ENCODE data around the gene SOBP. TPM values are rescaled to one million over a fixed set of nuclear protein-coding genes. Genes with fewer than 3 reads are reported as not detected.

Gene SOBP
- 1 to 10 TPM; 1.0 to 1.2 TPM for total RNA-seq

- ChIA-PET POLR2A (interaction anchor here (1.7 to 1.9 kb wide), 2 partner anchors 30 to 167 kb away, joined by 4 to 6 read pairs; partner anchors contain the start of gene PDSS2), CTCF (interaction anchor here (0.6 to 4.8 kb wide), 11 partner anchors 9 to 185 kb away, joined by 3 to 19 read pairs (median 4); no protein-coding TSS in a partner anchor)
- peak within 1 kb of the TSS; percentile 64 for H3K27ac Mint-ChIP-seq
- peaks cover 55% of the 10 kb centered on the region for H3K27me3 Mint-ChIP-seq (ENCODE audit: low read depth)
- H3K4me1 Mint-ChIP-seq (ENCODE audit: low read depth) = peaks cover 28% of the 10 kb centered on the region
- H3K4me3 Mint-ChIP-seq = peak within 1 kb of the TSS; percentile 81
- H3K36me3 Mint-ChIP-seq (ENCODE audit: low read depth) = no peaks in the 10 kb centered on the region
- peak; percentile 62 for ATAC-seq
- no peaks in the 10 kb centered on the region for H3K9me3 Mint-ChIP-seq (ENCODE audit: insufficient read depth)
- DNase-seq = peak; percentile 50
These were observed at the start of gene SOBP for GRCh38 chr6:107489636-107490565. Gene SOBP (plus strand): TSS chr6:107490117. CDS start chr6:107490617, 500 bp downstream.

- POLR2A ChIA-PET = no interaction called here
- peaks cover 14% of the 10 kb centered on the region for H3K36me3 Mint-ChIP-seq (ENCODE audit: low read depth)
- H3K4me1 Mint-ChIP-seq (ENCODE audit: low read depth) = peaks cover 4% of the 10 kb centered on the region
- ATAC-seq (no peak), DNase-seq (no peak)
- no peak overlapping the region for H3K4me3 Mint-ChIP-seq
- no peaks in the 10 kb centered on the region for H3K27me3 Mint-ChIP-seq (ENCODE audit: low read depth)
- H3K9me3 Mint-ChIP-seq (ENCODE audit: insufficient read depth) = no peaks in the 10 kb centered on the region
- no peak overlapping the region for H3K27ac Mint-ChIP-seq
- CTCF ChIA-PET = no interaction called here
These were observed 49.0 kb upstream of the SOBP start for GRCh38 chr6:107440936-107441335.

- CTCF ChIA-PET = no interaction called here
- H3K4me3 Mint-ChIP-seq = no peak overlapping the region
- peaks cover 4% of the 10 kb centered on the region for H3K4me1 Mint-ChIP-seq (ENCODE audit: low read depth)
- ATAC-seq = no peak
- POLR2A ChIA-PET = no interaction called here
- H3K27ac Mint-ChIP-seq = no peak overlapping the region
- DNase-seq = no peak
- peaks cover 18% of the 10 kb centered on the region for H3K36me3 Mint-ChIP-seq (ENCODE audit: low read depth)
- no peaks in the 10 kb centered on the region for H3K27me3 Mint-ChIP-seq (ENCODE audit: low read depth)
- H3K9me3 Mint-ChIP-seq (ENCODE audit: insufficient read depth) = peaks cover 4% of the 10 kb centered on the region
These were observed 48.2 kb upstream of the SOBP start for GRCh38 chr6:107441682-107442081.

GRCh38 chr6:107442938-107443607 is 46.8 kb upstream of the SOBP start:
- no peak for DNase-seq
- no peak overlapping the region for H3K4me3 Mint-ChIP-seq
- H3K27me3 Mint-ChIP-seq (ENCODE audit: low read depth) = no peaks in the 10 kb centered on the region
- CTCF ChIA-PET = interaction anchor here (2.2 kb wide), 1 partner anchor 17 kb away, joined by 8 read pairs; the partner anchor contains the start of gene PDSS2
- H3K4me1 Mint-ChIP-seq (ENCODE audit: low read depth) = no peaks in the 10 kb centered on the region
- H3K9me3 Mint-ChIP-seq (ENCODE audit: insufficient read depth) = peaks cover 13% of the 10 kb centered on the region
- no peak overlapping the region for H3K27ac Mint-ChIP-seq
- ATAC-seq = no peak
- POLR2A ChIA-PET = no interaction called here
- peaks cover 27% of the 10 kb centered on the region for H3K36me3 Mint-ChIP-seq (ENCODE audit: low read depth)

- DNase-seq = no peak
- Mint-ChIP-seq H3K36me3 (ENCODE audit: low read depth) (peaks cover 32% of the 10 kb centered on the region), H3K9me3 (ENCODE audit: insufficient read depth) (peaks cover 20% of the 10 kb centered on the region), H3K4me3 (no peak overlapping the region), H3K27me3 (ENCODE audit: low read depth) (no peaks in the 10 kb centered on the region), H3K4me1 (ENCODE audit: low read depth) (no peaks in the 10 kb centered on the region), H3K27ac (no peak overlapping the region)
- POLR2A ChIA-PET = interaction anchor here (1.1 kb wide), 1 partner anchor 16 kb away, joined by 4 read pairs; the partner anchor contains the start of gene PDSS2
- CTCF ChIA-PET = interaction anchor here (2.2 kb wide), 1 partner anchor 16 kb away, joined by 8 read pairs; the partner anchor contains the start of gene PDSS2
- no peak for ATAC-seq
These were observed 46.2 kb upstream of the SOBP start for GRCh38 chr6:107443608-107444267.

GRCh38 chr6:107444277-107444676 is 45.6 kb upstream of the SOBP start:
- POLR2A ChIA-PET = interaction anchor here (1.1 kb wide), 1 partner anchor 15 kb away, joined by 4 read pairs; the partner anchor contains the start of gene PDSS2
- Mint-ChIP-seq H3K4me3 (no peak overlapping the region), H3K27ac (no peak overlapping the region), H3K4me1 (ENCODE audit: low read depth) (no peaks in the 10 kb centered on the region), H3K36me3 (ENCODE audit: low read depth) (peaks cover 33% of the 10 kb centered on the region), H3K27me3 (ENCODE audit: low read depth) (no peaks in the 10 kb centered on the region), H3K9me3 (ENCODE audit: insufficient read depth) (peaks cover 21% of the 10 kb centered on the region)
- CTCF ChIA-PET = interaction anchor here (2.2 kb wide), 1 partner anchor 16 kb away, joined by 8 read pairs; the partner anchor contains the start of gene PDSS2
- no peak for ATAC-seq
- no peak for DNase-seq

GRCh38 chr6:107447663-107448216 is 42.2 kb upstream of the SOBP start:
- ChIA-PET POLR2A (no interaction called here), CTCF (no interaction called here)
- DNase-seq = no peak
- Mint-ChIP-seq H3K27ac (no peak overlapping the region), H3K27me3 (ENCODE audit: low read depth) (no peaks in the 10 kb centered on the region), H3K4me3 (no peak overlapping the region), H3K4me1 (ENCODE audit: low read depth) (no peaks in the 10 kb centered on the region), H3K9me3 (ENCODE audit: insufficient read depth) (peaks cover 24% of the 10 kb centered on the region), H3K36me3 (ENCODE audit: low read depth) (peaks cover 48% of the 10 kb centered on the region)
- ATAC-seq = no peak

GRCh38 chr6:107448776-107449175 is 41.1 kb upstream of the SOBP start:
- no peak for DNase-seq
- Mint-ChIP-seq H3K4me3 (no peak overlapping the region), H3K27ac (no peak overlapping the region), H3K36me3 (ENCODE audit: low read depth) (peaks cover 53% of the 10 kb centered on the region), H3K9me3 (ENCODE audit: insufficient read depth) (peaks cover 24% of the 10 kb centered on the region), H3K27me3 (ENCODE audit: low read depth) (no peaks in the 10 kb centered on the region), H3K4me1 (ENCODE audit: low read depth) (no peaks in the 10 kb centered on the region)
- ATAC-seq = no peak
- CTCF ChIA-PET = no interaction called here
- POLR2A ChIA-PET = no interaction called here

- Mint-ChIP-seq H3K4me1 (ENCODE audit: low read depth) (peaks cover 22% of the 10 kb centered on the region), H3K27me3 (ENCODE audit: low read depth) (peaks cover 2% of the 10 kb centered on the region)
- ATAC-seq = peak; percentile 39
These were observed 31.1 kb upstream of the SOBP start for GRCh38 chr6:107458672-107459282.

GRCh38 chr6:107459283-107460082 is 30.4 kb upstream of the SOBP start, which contains the start of gene PDSS2:
Gene PDSS2 (minus strand): TSS chr6:107459564. CDS start chr6:107459285, 279 bp downstream.
- POLR2A ChIA-PET = interaction anchor here (0.6 to 1.8 kb wide), 24 partner anchors 9 to 364 kb away, joined by 3 to 26 read pairs (median 4); partner anchors contain the start of genes SCML4 and SOBP
- peaks cover 2% of the 10 kb centered on the region for H3K27me3 Mint-ChIP-seq (ENCODE audit: low read depth)

More at GRCh38 chr6:107458672-107459282, 31.1 kb upstream of the SOBP start:
- H3K9me3 Mint-ChIP-seq (ENCODE audit: insufficient read depth) = no peaks in the 10 kb centered on the region
- H3K27ac Mint-ChIP-seq = peak overlapping the region; percentile 95
- ChIA-PET POLR2A (interaction anchor here (0.6 to 1.8 kb wide), 21 partner anchors 10 to 266 kb away, joined by 3 to 26 read pairs (median 4); partner anchors contain the start of gene SOBP), CTCF (interaction anchor here (0.6 to 3.4 kb wide), 16 partner anchors 13 to 796 kb away, joined by 3 to 30 read pairs (median 4); no protein-coding TSS in a partner anchor)
- H3K4me3 Mint-ChIP-seq = peak overlapping the region; percentile 95
- DNase-seq = peak; percentile 46
- peaks cover 8% of the 10 kb centered on the region for H3K36me3 Mint-ChIP-seq (ENCODE audit: low read depth)

More at GRCh38 chr6:107459283-107460082, 30.4 kb upstream of the SOBP start, which contains the start of gene PDSS2:
- Mint-ChIP-seq H3K4me1 (ENCODE audit: low read depth) (peaks cover 20% of the 10 kb centered on the region), H3K9me3 (ENCODE audit: insufficient read depth) (no peaks in the 10 kb centered on the region), H3K4me3 (peak within 1 kb of the TSS; percentile 95), H3K27ac (peak within 1 kb of the TSS; percentile 95), H3K36me3 (ENCODE audit: low read depth) (peaks cover 7% of the 10 kb centered on the region)
- ATAC-seq (peak; percentile 96), DNase-seq (peak; percentile 99)
- CTCF ChIA-PET = interaction anchor here (0.6 to 3.4 kb wide), 16 partner anchors 13 to 795 kb away, joined by 3 to 30 read pairs (median 4); no protein-coding TSS in a partner anchor

Data from activated CD8-positive, alpha-beta T cell treated with anti-CD3 and anti-CD28 coated beads, Interleukin-2, amount 10 ng/mL, durations not matched to agents 7 days and 5 days (primary cell).